A673 (cell line): Measurements from ENCODE around the gene ZNF582. TPM values are rescaled to one million over a fixed set of nuclear protein-coding genes. Genes with fewer than 3 reads are reported as not detected.

Experiments
- BruUV-seq: library from RNA; stranded (reverse); fragments of 400-500 nt; replicated peaks from 2 replicates; lab custom pipeline; 2021; lab: Mats Ljungman, UMichigan
- CTCF ChIA-PET: fragments of 300-600 bp; sonication (Branson Sonifier 250); formaldehyde crosslinking; loops from one replicate; lab custom pipeline; 2022; ENCODE audit warnings: antibody characterized with exemption; lab: Charles Lee
- POLR2A ChIA-PET: fragments of 300-600 bp; sonication (Branson Sonifier 250); formaldehyde crosslinking; loops from one replicate; lab custom pipeline; 2022; ENCODE audit warnings: antibody characterized with exemption; ENCODE audit not compliant: low non-redundant PET; lab: Charles Lee
- DNase-seq: peaks from one replicate; pipeline ENCODE4 v3.0.0-alpha.2; 2015; ENCODE audit warnings: low spot score
- H3K27ac ChIP-seq: fragments of 200-600 bp; sonication (generic); 2 replicates; pipeline ENCODE4 v1.5.1; 2016; ENCODE audit warnings: mixed run types, low read depth, mild to moderate bottlenecking, mixed read lengths, antibody characterized with exemption, low read length; ENCODE audit not compliant: poor library complexity, severe bottlenecking
- H3K27me3 ChIP-seq: fragments of 200-600 bp; sonication (generic); replicated peaks from 2 replicates; pipeline ENCODE4 v1.6.1; 2017; ENCODE audit warnings: mixed run types, low read depth, mild to moderate bottlenecking, mixed read lengths, antibody characterized with exemption, low read length; ENCODE audit not compliant: insufficient read depth, poor library complexity
- H3K36me3 ChIP-seq: fragments of 200-600 bp; sonication (generic); 2 replicates; pipeline ENCODE4 v1.6.1; 2016; ENCODE audit warnings: mixed run types, mild to moderate bottlenecking, mixed read lengths, antibody characterized with exemption, low read length; ENCODE audit not compliant: insufficient read depth, poor library complexity, severe bottlenecking
- H3K4me1 ChIP-seq: fragments of 200-600 bp; sonication (generic); 2 replicates; pipeline ENCODE4 v1.6.1; 2017; ENCODE audit warnings: mixed run types, mild to moderate bottlenecking, mixed read lengths, antibody characterized with exemption, low read length; ENCODE audit not compliant: insufficient read depth, poor library complexity, severe bottlenecking
- H3K4me3 ChIP-seq: fragments of 200-600 bp; sonication (generic); 2 replicates; pipeline ENCODE4 v1.5.1; 2016; ENCODE audit warnings: low read depth, mixed run types, mild to moderate bottlenecking, mixed read lengths, low read length; ENCODE audit not compliant: poor library complexity, severe bottlenecking
- H3K9me3 ChIP-seq: fragments of 200-600 bp; sonication (generic); 2 replicates; pipeline ENCODE4 v1.6.1; 2016; ENCODE audit warnings: mixed run types, low read depth, mild to moderate bottlenecking, mixed read lengths, antibody characterized with exemption, low read length; ENCODE audit not compliant: poor library complexity, severe bottlenecking
- EZH2 ChIP-seq: fragments of 200-600 bp; sonication (generic); IDR thresholded peaks from 2 replicates; pipeline ENCODE4 v1.6.1; 2017; ENCODE audit warnings: borderline replicate concordance, low read depth, mild to moderate bottlenecking, mixed read lengths, antibody characterized with exemption, low read length; ENCODE audit not compliant: poor library complexity, severe bottlenecking
- intact Hi-C: fragments of 100-400 bp; cut with micrococcal nuclease; formaldehyde crosslinking; loops from one replicate; pipeline ENCODE4 v1.10.0; 2022; ENCODE audit not compliant: unreplicated experiment
- total RNA-seq: library from RNA; stranded (reverse); gene quantifications from 2 replicates; pipeline ENCODE4 v1.2.3, GENCODE V29; 2021
- TF ChIP-seq, protein P1 (sequence below): fragments of 300-800, 200-600 bp; sonication (generic); conservative IDR thresholded peaks from 2 replicates; pipeline ENCODE4 v1.5.1; 2017; ENCODE audit warnings: low read depth, mild to moderate bottlenecking, antibody characterized with exemption, low read length, moderate library complexity, mixed read lengths

ZNF582 gene
- total RNA-seq, 1 experiment from 2014 or later: 2.7 TPM

DNA sequence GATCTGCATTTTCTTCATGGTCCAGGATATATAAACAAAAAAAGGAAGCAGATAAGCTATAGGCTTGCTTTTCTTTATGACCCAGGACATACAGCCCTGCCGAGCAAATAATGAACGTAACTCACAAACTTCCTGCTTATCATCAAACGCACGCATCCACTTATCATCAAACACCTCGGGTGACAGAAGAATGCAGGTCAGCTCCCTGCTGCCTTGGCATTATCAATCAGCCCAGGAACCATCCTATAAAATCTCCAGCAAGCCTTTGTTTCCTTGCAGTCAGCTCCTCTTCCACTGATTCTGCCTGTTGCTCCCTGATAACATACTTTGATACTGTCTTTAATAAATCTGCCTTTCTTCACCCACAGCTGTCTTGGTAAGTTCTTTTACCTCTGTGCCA lies 5.5 kb upstream of the ZNF582 start:
- peaks cover 3% of the 10 kb centered on the region for H3K36me3 ChIP-seq
- ChIA-PET CTCF (no interaction called here), POLR2A (no interaction called here)
- H3K4me1 ChIP-seq: no peaks in the 10 kb centered on the region
- BruUV-seq: no TSS peak
- no peak overlapping the region for H3K27ac ChIP-seq
- TF ChIP-seq EZH2: no peak
- TF ChIP-seq, protein P1, sequence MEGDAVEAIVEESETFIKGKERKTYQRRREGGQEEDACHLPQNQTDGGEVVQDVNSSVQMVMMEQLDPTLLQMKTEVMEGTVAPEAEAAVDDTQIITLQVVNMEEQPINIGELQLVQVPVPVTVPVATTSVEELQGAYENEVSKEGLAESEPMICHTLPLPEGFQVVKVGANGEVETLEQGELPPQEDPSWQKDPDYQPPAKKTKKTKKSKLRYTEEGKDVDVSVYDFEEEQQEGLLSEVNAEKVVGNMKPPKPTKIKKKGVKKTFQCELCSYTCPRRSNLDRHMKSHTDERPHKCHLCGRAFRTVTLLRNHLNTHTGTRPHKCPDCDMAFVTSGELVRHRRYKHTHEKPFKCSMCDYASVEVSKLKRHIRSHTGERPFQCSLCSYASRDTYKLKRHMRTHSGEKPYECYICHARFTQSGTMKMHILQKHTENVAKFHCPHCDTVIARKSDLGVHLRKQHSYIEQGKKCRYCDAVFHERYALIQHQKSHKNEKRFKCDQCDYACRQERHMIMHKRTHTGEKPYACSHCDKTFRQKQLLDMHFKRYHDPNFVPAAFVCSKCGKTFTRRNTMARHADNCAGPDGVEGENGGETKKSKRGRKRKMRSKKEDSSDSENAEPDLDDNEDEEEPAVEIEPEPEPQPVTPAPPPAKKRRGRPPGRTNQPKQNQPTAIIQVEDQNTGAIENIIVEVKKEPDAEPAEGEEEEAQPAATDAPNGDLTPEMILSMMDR: no peak
- H3K4me3 ChIP-seq: no peak overlapping the region
- DNase-seq: no peak
- intact Hi-C loops: no loop called here
- H3K27me3 ChIP-seq: no peaks in the 10 kb centered on the region
- peaks cover 33% of the 10 kb centered on the region for H3K9me3 ChIP-seq

DNA sequence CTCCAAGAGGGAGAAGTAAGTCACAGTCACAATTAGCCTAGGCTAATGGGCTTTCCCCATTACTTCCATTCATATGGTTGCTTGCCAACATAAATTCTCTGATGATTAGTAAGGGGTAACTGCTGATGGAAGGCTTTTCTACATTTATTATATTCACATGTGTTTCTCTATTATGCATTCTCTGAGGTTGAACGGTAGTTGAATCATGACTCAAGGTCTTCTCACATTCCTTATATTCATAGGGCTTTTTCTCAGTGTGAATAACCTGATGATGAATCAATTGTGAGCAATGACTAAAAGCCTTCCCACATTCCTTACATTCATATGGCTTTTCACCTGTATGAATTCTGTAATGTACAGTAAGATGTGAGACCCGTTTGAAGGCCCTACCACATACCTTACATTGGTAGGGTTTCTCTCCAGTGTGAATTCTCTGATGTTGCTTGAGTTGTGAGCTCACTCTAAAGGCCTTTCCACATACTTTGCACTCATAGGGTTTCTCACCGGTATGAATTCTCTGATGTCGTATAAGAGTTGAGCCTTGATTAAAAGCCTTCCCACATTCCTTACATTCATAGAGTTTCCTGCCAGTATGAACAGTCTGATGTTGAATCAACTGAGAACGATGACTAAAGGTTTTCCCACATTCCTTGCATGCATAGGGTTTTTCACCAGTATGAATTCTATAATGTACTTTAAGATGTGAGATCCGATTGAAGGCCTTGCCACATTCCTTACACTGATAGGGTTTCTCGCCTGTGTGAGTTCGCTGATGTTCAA lies 9.3 kb downstream of the ZNF582 start:
- no peak overlapping the region for H3K27ac ChIP-seq
- H3K27me3 ChIP-seq: no peaks in the 10 kb centered on the region
- H3K4me1 ChIP-seq: no peaks in the 10 kb centered on the region
- intact Hi-C loops: no loop called here
- H3K4me3 ChIP-seq: no peak overlapping the region
- ChIA-PET POLR2A (no interaction called here), CTCF (no interaction called here)
- TF ChIP-seq EZH2: no peak
- TF ChIP-seq, protein P1: no peak
- H3K36me3 ChIP-seq: peaks cover 3% of the 10 kb centered on the region
- H3K9me3 ChIP-seq: peaks cover 30% of the 10 kb centered on the region
- no peak for DNase-seq
- BruUV-seq: no TSS peak

DNA sequence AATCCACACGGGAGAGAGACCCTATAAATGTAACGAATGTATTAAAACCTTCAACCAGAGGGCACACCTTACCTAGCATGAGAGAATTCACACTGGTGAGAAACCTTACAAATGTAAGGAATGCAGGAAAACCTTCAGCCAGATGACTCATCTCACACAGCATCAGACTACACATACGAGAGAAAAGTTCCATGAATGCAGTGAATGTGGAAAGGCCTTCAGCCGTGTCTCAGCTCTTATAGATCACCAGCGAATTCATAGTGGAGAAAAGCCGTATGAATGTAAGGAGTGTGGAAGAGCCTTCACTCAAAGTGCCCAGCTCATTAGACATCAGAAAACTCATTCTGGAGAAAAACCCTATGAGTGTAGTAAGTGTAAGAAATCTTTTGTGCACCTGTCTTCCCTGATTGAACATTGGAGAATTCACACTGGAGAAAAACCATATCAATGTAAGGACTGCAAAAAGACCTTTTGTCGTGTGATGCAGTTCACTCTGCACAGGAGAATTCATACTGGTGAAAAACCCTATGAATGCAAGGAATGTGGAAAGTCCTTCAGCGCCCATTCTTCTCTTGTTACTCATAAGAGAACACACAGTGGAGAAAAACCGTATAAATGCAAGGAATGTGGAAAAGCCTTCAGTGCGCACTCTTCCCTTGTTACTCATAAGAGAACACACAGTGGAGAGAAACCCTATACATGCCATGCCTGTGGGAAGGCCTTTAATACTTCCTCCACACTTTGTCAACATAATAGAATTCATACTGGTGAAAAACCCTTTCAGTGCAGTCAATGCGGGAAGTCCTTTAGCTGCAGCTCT lies 16.0 kb downstream of the ZNF582 start:
- BruUV-seq: no TSS peak
- intact Hi-C loops: no loop called here
- CTCF ChIA-PET: no interaction called here
- peaks cover 70% of the 10 kb centered on the region for H3K36me3 ChIP-seq
- H3K4me1 ChIP-seq: no peaks in the 10 kb centered on the region
- no peak for TF ChIP-seq EZH2
- DNase-seq: no peak
- H3K4me3 ChIP-seq: no peak overlapping the region
- no peak overlapping the region for H3K27ac ChIP-seq
- H3K27me3 ChIP-seq: no peaks in the 10 kb centered on the region
- POLR2A ChIA-PET: no interaction called here
- peaks cover 26% of the 10 kb centered on the region for H3K9me3 ChIP-seq
